OCI-LY7 (cell line): ENCODE measurements around the gene ARHGAP9. TPM values are rescaled to one million over a fixed set of nuclear protein-coding genes. Genes with fewer than 3 reads are reported as not detected.

Experiments used
- BruUV-seq: library from RNA; stranded (reverse); fragments of 400-500 nt; replicated peaks from 2 replicates; lab custom pipeline; 2021; lab: Mats Ljungman, UMichigan
- CTCF ChIA-PET: fragments of 300-600 bp; sonication (Branson Sonifier 250); formaldehyde crosslinking; loops from one replicate; lab custom pipeline; 2022; ENCODE audit warnings: antibody characterized with exemption; ENCODE audit not compliant: unreplicated experiment; lab: Charles Lee
- POLR2A ChIA-PET: fragments of 300-600 bp; sonication (Branson Sonifier 250); formaldehyde crosslinking; loops from one replicate; lab custom pipeline; 2022; ENCODE audit warnings: antibody characterized with exemption; lab: Charles Lee
- DNase-seq: peaks from one replicate; pipeline ENCODE4 v3.0.0-alpha.2; 2015; ENCODE audit warnings: low spot score
- H2AFZ ChIP-seq: fragments of 200-600 bp; sonication (generic), shearing (Covaris generic); 2 replicates; pipeline ENCODE4 v1.6.1; 2014; ENCODE audit warnings: mild to moderate bottlenecking, antibody characterized with exemption, low read length, moderate library complexity
- H3K27ac ChIP-seq: fragments of 200-600 bp; sonication (generic); 2 replicates; pipeline ENCODE4 v1.5.1; 2014; ENCODE audit warnings: mixed run types, low read depth, mild to moderate bottlenecking, moderate library complexity, low read length, inconsistent platforms; ENCODE audit not compliant: poor library complexity, severe bottlenecking
- H3K36me3 ChIP-seq: fragments of 200-600 bp; sonication (generic); 2 replicates; pipeline ENCODE4 v1.6.1; 2014; ENCODE audit warnings: mild to moderate bottlenecking, antibody characterized with exemption, low read length, moderate library complexity, mixed read lengths; ENCODE audit not compliant: insufficient read depth
- H3K4me1 ChIP-seq: fragments of 200-600 bp; sonication (generic); 2 replicates; pipeline ENCODE4 v1.5.1; 2014; ENCODE audit warnings: mild to moderate bottlenecking, low read length; ENCODE audit not compliant: insufficient read depth, poor library complexity, severe bottlenecking
- H3K4me2 ChIP-seq: fragments of 200-600 bp; sonication (generic); 2 replicates; pipeline ENCODE4 v1.6.1; 2014; ENCODE audit warnings: mild to moderate bottlenecking, low read length
- H3K4me3 ChIP-seq: fragments of 200-600 bp; sonication (generic); 2 replicates; pipeline ENCODE4 v1.5.1; 2014; ENCODE audit warnings: mild to moderate bottlenecking, low read depth, low read length; ENCODE audit not compliant: poor library complexity, severe bottlenecking
- H3K79me2 ChIP-seq: fragments of 200-600 bp; sonication (generic); 2 replicates; pipeline ENCODE4 v1.6.1; 2016; ENCODE audit warnings: low read depth, mild to moderate bottlenecking, low read length, moderate library complexity, mixed read lengths; ENCODE audit not compliant: insufficient read depth
- H3K9me2 ChIP-seq: fragments of 200-600 bp; sonication (generic); 2 replicates; pipeline ENCODE4 v1.6.1; 2016; ENCODE audit warnings: mild to moderate bottlenecking, low read length, mixed read lengths; ENCODE audit not compliant: insufficient read depth
- H3K9me3 ChIP-seq: fragments of 200-600 bp; sonication (generic); 2 replicates; pipeline ENCODE4 v1.6.1; 2014; ENCODE audit warnings: mild to moderate bottlenecking, mixed run types, low read length, mixed read lengths
- H4K20me1 ChIP-seq: fragments of 200-600 bp; sonication (generic); 2 replicates; pipeline ENCODE4 v1.6.1; 2014; ENCODE audit warnings: mild to moderate bottlenecking, antibody characterized with exemption, low read length, moderate library complexity, mixed read lengths; ENCODE audit not compliant: insufficient read depth
- CTCF ChIP-seq: fragments of 200-600 bp; sonication (generic); conservative IDR thresholded peaks from 2 replicates; pipeline ENCODE4 v1.5.1; 2014; ENCODE audit warnings: mild to moderate bottlenecking, antibody characterized with exemption, low read length, moderate library complexity, mixed read lengths
- EZH2phosphoT487 ChIP-seq: fragments of 200-600 bp; sonication (generic); IDR thresholded peaks from 2 replicates; pipeline ENCODE4 v1.6.1; 2018; ENCODE audit warnings: low read depth, borderline replicate concordance, mild to moderate bottlenecking, mixed run types, antibody characterized with exemption, low read length, moderate library complexity, mixed read lengths
- intact Hi-C: fragments of 100-400 bp; cut with micrococcal nuclease; formaldehyde crosslinking; loops from one replicate; pipeline ENCODE4 v1.10.0; 2022; ENCODE audit not compliant: unreplicated experiment
- total RNA-seq, 2 experiments: library from RNA; depleted of rRNA in 1 of 2; stranded (reverse); fragments of >200 nt in 1 of 2; shearing (Covaris generic) in 1 of 2; gene quantifications; 2 replicates each; pipeline ENCODE4 v1.2.3, GENCODE V29; 2014 to 2022

The ARHGAP9 gene
- total RNA-seq, 2 experiments from 2014 or later, result 66.2 to 111 TPM

GRCh38 chr12:57469296-57470164, 10.1 kb downstream of the ARHGAP9 start:
- intact Hi-C loops, result no loop called here
- no TSS peak for BruUV-seq
- peaks cover 55% of the 10 kb centered on the region for H3K36me3 ChIP-seq
- no peak overlapping the region for H3K4me3 ChIP-seq
- CTCF ChIA-PET, result no interaction called here
- H3K9me3 ChIP-seq, result no peaks in the 10 kb centered on the region
- H3K4me1 ChIP-seq, result no peaks in the 10 kb centered on the region
- no peak overlapping the region for H3K27ac ChIP-seq
- POLR2A ChIA-PET, result no interaction called here
- TF ChIP-seq CTCF (no peak), EZH2phosphoT487 (no peak)
- no peaks in the 10 kb centered on the region for H4K20me1 ChIP-seq
- H3K79me2 ChIP-seq, result no peaks in the 10 kb centered on the region
- no peaks in the 10 kb centered on the region for H3K9me2 ChIP-seq
- no peak overlapping the region for H2AFZ ChIP-seq
- no peak overlapping the region for H3K4me2 ChIP-seq
- DNase-seq, result no peak

- no peaks in the 10 kb centered on the region for H3K9me3 ChIP-seq
- CTCF ChIA-PET, result no interaction called here
- H3K4me1 ChIP-seq, result peaks cover 3% of the 10 kb centered on the region
- no peaks in the 10 kb centered on the region for H4K20me1 ChIP-seq
- no peak overlapping the region for H3K4me3 ChIP-seq
- H3K36me3 ChIP-seq, result peaks cover 43% of the 10 kb centered on the region
- POLR2A ChIA-PET, result interaction anchor here (0.6 kb wide), 1 partner anchor 12 kb away, joined by 3 read pairs; the partner anchor contains the start of gene ARHGAP9
- no peak for TF ChIP-seq EZH2phosphoT487
- TF ChIP-seq CTCF, result no peak
- no TSS peak for BruUV-seq
- H2AFZ ChIP-seq, result no peak overlapping the region
- no peak overlapping the region for H3K4me2 ChIP-seq
- intact Hi-C loops, result no loop called here
- H3K79me2 ChIP-seq, result no peaks in the 10 kb centered on the region
- H3K9me2 ChIP-seq, result no peaks in the 10 kb centered on the region
- DNase-seq, result no peak
- no peak overlapping the region for H3K27ac ChIP-seq
Observed at GRCh38 chr12:57467915-57468314, 11.8 kb downstream of the ARHGAP9 start.
